GM12873 (cell line): Measurements from ENCODE around the gene TSPAN13.

Source experiments
- TF ChIP-seq, protein P1 (sequence below): IDR thresholded peaks from 2 replicates; pipeline ENCODE4 v1.5.1; 2012; ENCODE audit warnings: low read depth, mild to moderate bottlenecking, moderate library complexity, low read length, control low read depth; ENCODE audit not compliant: insufficient read depth; ENCODE audit errors: missing control alignments

TSPAN13 gene

DNA sequence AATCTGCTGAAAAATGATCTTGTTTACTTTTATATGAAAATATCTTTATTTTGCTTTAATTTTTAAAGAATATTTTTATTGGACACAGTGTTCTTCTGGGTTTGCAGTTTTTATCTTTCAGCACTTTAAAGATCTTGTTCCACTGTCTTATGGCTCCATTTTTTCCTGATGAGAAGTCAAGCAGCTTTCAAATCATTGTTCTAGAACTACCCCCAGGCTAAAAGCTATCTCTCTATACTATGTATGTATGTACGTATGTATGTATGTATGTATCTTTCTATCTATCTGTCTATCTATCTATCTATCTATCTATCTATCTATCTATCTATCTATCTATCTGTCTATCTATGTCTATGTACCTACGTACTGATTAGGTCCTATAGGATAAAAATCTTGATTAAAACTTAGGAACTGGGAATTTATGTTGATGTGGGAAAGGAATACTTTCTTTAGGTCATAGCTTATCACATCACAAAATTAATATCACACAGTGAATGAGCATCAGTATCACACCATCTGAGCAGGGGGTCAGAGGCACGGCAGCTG lies 35.4 kb upstream of the TSPAN13 start:
- TF ChIP-seq, protein P1, sequence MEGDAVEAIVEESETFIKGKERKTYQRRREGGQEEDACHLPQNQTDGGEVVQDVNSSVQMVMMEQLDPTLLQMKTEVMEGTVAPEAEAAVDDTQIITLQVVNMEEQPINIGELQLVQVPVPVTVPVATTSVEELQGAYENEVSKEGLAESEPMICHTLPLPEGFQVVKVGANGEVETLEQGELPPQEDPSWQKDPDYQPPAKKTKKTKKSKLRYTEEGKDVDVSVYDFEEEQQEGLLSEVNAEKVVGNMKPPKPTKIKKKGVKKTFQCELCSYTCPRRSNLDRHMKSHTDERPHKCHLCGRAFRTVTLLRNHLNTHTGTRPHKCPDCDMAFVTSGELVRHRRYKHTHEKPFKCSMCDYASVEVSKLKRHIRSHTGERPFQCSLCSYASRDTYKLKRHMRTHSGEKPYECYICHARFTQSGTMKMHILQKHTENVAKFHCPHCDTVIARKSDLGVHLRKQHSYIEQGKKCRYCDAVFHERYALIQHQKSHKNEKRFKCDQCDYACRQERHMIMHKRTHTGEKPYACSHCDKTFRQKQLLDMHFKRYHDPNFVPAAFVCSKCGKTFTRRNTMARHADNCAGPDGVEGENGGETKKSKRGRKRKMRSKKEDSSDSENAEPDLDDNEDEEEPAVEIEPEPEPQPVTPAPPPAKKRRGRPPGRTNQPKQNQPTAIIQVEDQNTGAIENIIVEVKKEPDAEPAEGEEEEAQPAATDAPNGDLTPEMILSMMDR: no peak

DNA sequence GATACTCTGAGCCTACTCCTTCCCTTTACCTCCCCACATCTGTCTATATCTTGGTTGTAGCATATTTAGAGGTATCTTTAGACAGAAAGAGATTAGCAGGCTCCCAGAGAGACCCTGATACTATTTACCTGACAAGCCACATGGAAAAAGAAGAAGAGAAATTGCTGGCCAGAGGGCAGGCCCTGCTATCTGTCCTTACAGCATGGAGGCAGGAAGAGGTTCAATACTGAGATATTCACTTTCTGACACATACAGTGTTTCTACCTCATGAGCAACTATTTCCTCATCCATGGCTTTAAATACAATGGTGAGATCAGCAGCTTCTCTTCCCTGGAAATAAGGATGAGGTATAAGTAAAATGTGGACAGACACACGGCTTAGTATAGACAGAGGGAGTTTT lies 33.9 kb upstream of the TSPAN13 start:
- TF ChIP-seq, protein P1: no peak

DNA sequence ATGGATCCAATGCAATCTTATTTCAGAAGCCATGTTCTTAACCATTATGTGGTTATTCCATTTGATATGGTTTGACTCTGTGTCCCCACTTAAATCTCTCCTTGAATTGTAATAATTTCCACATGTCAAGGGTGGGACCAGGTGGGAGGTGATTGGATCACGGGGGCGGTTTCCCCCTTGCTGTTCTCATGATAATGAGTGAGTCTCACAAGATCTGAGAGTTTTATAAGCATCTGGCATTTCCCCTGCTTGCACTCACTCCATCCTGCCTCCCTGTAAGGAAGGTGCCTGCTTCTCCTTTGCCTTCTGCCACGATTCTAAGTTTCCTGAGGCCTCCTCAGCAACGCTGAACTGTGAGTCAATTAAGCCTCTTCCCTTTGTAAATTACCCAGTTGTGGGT lies 32.0 kb upstream of the TSPAN13 start:
- TF ChIP-seq, protein P1: no peak

DNA sequence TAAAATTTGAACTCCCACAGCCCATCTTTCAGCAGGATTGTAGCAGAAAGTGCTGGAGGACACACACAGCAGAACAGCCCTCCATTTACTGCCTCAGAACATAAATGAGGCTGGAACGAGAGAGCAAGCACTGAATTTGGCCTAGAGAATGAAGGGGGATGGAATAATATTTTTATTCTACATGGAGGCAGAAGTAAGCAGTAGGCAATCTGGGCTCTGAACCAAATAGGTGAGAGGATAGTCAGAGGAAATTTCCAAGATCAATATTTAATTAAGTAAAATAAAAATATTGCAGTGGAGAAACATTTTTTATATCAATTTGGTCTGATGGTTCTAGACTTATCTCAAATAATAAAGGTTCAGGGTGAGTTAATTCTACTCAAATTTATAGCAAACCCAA lies 29.2 kb upstream of the TSPAN13 start:
- TF ChIP-seq, protein P1: no peak

DNA sequence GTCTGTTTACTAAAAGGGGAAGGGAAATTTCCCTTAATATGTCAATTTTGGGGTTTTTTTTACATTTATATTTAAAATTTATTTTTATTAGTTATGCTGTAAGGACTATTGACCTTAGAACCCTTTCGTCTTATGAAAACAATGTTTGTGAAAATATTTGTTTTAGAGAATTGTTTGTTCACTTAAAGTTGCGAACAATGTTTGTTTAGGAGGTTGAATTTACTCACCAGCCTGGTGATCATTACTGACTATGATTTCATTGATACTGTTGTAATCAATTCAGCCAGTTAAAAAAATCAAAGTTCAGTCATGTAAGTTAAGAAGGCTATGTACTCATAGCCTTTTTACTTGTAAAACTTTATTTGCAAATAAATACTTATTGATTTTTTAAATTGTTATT lies 27.4 kb upstream of the TSPAN13 start:
- TF ChIP-seq, protein P1: no peak

DNA sequence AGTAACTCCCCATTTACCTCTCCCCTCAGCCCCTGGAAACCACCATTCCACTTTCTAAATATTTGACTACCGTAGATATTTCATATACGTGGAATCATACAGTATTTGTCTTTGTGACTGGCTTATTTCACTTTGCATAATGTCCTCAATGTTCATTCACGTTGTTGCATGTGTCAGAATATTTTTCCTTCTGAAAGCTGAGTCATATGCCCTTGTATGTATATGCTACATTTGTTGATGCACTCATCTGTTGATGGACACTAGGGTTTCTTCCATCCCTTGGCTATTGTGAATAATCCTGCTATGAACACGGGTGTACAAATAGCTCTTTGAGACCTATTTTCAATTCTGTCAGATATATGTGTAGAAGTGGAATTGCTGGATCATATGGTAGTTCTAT lies 25.8 kb upstream of the TSPAN13 start:
- TF ChIP-seq, protein P1: no peak

DNA sequence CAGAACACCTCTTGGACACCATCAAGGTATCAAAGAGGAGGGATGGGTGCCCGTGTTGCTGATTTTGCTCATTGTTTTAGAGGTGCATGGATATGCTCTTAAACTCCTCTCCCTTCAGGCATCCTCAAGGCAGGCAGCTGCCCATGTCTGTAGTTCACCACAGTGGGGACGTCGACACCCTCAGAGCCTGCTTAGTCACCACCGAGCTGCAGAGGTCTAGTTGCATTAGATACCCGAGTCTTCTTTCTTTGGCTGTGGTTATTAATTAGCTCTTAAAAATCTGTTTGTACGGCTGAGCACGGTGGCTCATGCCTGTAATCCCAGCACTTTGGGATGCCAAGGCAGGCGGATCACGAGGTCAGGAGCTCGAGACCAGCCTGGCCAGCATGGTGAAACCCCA lies 24.7 kb upstream of the TSPAN13 start:
- TF ChIP-seq, protein P1: no peak
